Esophagus squamous epithelium (tissue), 5 donors: ENCODE data around the gene PALD1. TPM values are rescaled to one million over a fixed set of nuclear protein-coding genes. Genes with fewer than 3 reads are reported as not detected.

ENCODE experiments used
- DNase-seq: peaks from one replicate; lab custom pipeline; 2025; lab: John Stamatoyannopoulos, UW
- H3K27ac ChIP-seq, 4 donors: fragments of 200-600 bp; sonication (generic); one replicate each; pipeline ENCODE4 v1.5.1; 2016 to 2019; ENCODE audit warnings: mild to moderate bottlenecking in 1 of 4
- H3K27me3 ChIP-seq, 4 donors: fragments of 200-600 bp; sonication (generic); 1 replicate in 3 of 4; 2 replicates in 1 of 4; pipeline versions ENCODE4 v1.5.1 to v1.6.0; 2017 to 2021; ENCODE audit warnings: antibody characterized with exemption in 1 of 4
- H3K36me3 ChIP-seq, 3 donors: fragments of 200-600 bp; sonication (generic); one replicate each; pipeline ENCODE4 v1.5.1; 2016 to 2019
- H3K4me1 ChIP-seq, 3 donors: fragments of 200-600 bp; sonication (generic); one replicate each; pipeline ENCODE4 v1.5.1; 2017 to 2019
- H3K4me3 ChIP-seq, 4 donors: fragments of 200-600 bp; sonication (generic); 1 replicate in 3 of 4; 2 replicates in 1 of 4; pipeline ENCODE4 v1.5.1; 2016 to 2019; ENCODE audit warnings: mild to moderate bottlenecking in 2 of 4, moderate library complexity in 1 of 4
- H3K9me3 ChIP-seq, 3 donors: fragments of 200-600 bp; sonication (generic); one replicate each; pipeline ENCODE4 v1.5.1; 2016 to 2019
- POLR2A ChIP-seq, 4 donors: fragments of 450-650 bp; IDR thresholded peaks; one replicate each; pipeline ENCODE4 v1.6.1; 2017; ENCODE audit warnings: antibody characterized with exemption in 4 of 4, mild to moderate bottlenecking in 4 of 4, moderate library complexity in 3 of 4
- WGBS, 2 donors: methylation state at CpG; one replicate each; pipeline ENCODE4 v1.1.5; 2018; 5-methylcytosine and 5-hydroxymethylcytosine counted together
- intact Hi-C: fragments of 100-400 bp; cut with DNase I; formaldehyde crosslinking; loops from one replicate; pipeline ENCODE4 v1.15.0; 2022
- total RNA-seq, 4 donors: library from RNA; depleted of rRNA; stranded (reverse); fragments of >200 nt; gene quantifications; one replicate each; pipeline ENCODE4 v1.1.0, GENCODE V29; 2016
- TF ChIP-seq, protein P1 (sequence below), 6 experiments: fragments of 450-650 bp in 4 of 6; fragments of 200-600 bp in 2 of 6; sonication (generic) in 2 of 6; IDR thresholded peaks; one replicate each; pipeline ENCODE4 v1.5.1; 2016 to 2019; ENCODE audit warnings: antibody characterized with exemption in 6 of 6, mild to moderate bottlenecking in 4 of 6, moderate library complexity in 4 of 6
- donor health status: DM: yes; HTN: yes; CAD: no.

PALD1 gene
- total RNA-seq, 4 donors from 2014 or later = 2.6 to 11.3 (median 4.5) TPM

DNA sequence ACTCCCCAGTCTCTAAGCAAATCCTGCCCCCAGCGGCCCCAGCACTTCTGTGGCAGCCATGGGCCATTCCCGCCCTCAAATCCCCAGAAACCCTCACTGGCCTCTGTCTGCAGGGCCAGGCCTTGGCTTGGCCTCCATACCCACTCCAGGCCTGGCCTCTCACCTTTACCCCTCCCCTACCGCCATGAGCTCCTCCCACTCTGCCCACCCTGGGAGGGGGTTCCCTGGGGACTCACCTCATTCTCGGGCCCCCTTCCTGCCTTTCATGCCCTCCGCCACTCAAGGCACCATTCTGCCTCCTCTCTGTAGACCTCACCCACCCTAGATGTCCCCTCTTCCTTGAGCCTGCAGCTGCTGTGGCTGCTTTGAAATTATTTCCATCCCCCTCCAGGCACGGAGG, 83.0 kb downstream of the PALD1 start:
- Histone ChIP-seq H3K27ac (no peak overlapping the region), H3K4me3 (no peak overlapping the region), H3K4me1 (peaks cover 11 to 30% (median 18%) of the 10 kb centered on the region in 3 donors), H3K36me3 (no peaks in the 10 kb centered on the region), H3K9me3 (no peaks in the 10 kb centered on the region), H3K27me3 (no peaks in the 10 kb centered on the region)
- WGBS, 2 donors = 86 to 88% methylated on average over 6 of the region's 6 CpGs
- no peak for DNase-seq
- intact Hi-C loops = no loop called here
- no peak for TF ChIP-seq POLR2A (IDR thresholded peaks at IDR 0.05)
- TF ChIP-seq, protein P1, sequence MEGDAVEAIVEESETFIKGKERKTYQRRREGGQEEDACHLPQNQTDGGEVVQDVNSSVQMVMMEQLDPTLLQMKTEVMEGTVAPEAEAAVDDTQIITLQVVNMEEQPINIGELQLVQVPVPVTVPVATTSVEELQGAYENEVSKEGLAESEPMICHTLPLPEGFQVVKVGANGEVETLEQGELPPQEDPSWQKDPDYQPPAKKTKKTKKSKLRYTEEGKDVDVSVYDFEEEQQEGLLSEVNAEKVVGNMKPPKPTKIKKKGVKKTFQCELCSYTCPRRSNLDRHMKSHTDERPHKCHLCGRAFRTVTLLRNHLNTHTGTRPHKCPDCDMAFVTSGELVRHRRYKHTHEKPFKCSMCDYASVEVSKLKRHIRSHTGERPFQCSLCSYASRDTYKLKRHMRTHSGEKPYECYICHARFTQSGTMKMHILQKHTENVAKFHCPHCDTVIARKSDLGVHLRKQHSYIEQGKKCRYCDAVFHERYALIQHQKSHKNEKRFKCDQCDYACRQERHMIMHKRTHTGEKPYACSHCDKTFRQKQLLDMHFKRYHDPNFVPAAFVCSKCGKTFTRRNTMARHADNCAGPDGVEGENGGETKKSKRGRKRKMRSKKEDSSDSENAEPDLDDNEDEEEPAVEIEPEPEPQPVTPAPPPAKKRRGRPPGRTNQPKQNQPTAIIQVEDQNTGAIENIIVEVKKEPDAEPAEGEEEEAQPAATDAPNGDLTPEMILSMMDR (IDR thresholded peaks at IDR 0.05) = no peak

DNA sequence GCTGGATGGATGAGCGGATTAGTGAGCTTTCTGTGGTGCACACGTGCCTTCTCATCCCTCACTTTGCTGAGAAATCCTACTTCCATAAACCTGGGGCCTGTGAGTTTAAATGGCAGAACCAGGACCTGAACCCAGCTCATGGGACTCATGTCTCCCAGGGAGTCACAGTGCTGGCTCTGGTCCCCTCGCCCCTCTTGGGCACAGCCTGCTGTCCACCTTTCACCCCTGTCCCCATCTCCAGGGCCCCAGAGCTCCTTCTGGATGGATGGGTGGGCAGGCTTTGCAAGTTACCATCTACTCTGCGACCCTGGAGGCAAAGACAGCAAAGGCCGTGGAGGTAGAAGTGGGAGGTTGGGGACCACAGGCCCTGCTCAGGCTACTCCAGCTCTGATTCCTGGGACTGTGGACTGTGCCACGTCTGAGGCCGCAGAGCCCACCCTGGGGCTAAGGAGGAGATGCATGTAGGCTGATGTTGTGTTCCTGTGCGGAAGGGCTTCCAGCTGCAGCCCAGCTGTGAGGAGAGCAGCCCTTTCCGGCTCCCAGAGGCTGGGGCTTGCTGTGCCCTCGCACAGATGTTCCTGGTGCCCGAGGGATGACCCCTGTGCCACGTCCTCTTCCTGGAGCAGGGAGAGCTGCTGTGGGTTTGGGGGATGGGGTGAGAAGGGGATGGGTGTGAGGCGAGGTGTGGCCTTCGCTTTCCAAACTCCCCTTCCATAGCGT, 83.6 kb downstream of the PALD1 start:
- WGBS, 2 donors = 78 to 93% methylated on average over 4 to 6 of the region's 15 CpGs
- intact Hi-C loops = no loop called here

DNA sequence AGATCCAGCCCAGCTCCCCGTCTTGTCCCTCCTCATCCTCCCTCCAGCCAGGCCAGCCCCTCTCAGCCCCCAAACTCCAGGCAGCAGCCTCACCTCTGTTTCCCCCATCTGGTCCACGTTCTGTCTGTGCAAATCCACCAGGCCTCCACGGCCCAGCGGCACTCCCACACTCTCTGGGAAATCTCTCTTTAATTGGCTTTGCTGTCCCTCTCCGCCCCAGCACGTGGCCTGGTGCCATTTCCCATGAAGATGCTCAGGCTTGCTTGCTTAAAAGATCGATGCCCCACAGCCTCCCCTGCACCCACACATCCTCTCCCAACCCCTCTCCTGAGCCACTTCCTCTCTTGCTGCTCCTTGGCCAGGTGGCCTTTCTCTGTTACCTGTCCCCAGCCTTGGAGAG, 84.7 kb downstream of the PALD1 start:
- 64 to 72% methylated on average over 7 of the region's 7 CpGs for WGBS, 2 donors
- no peak for DNase-seq
- H3K4me3 ChIP-seq = no peak overlapping the region
- no peak overlapping the region for H3K27ac ChIP-seq
- TF ChIP-seq, protein P1 (IDR thresholded peaks at IDR 0.05) = no peak
- no peak for TF ChIP-seq POLR2A (IDR thresholded peaks at IDR 0.05)
- H3K36me3 ChIP-seq = no peaks in the 10 kb centered on the region
- no peaks in the 10 kb centered on the region for H3K9me3 ChIP-seq
- intact Hi-C loops = no loop called here
- H3K27me3 ChIP-seq = no peaks in the 10 kb centered on the region
- peaks cover 11 to 30% (median 18%) of the 10 kb centered on the region in 3 donors for H3K4me1 ChIP-seq

More for the DNA sequence above, 83.6 kb downstream of the PALD1 start:
- no peak for TF ChIP-seq POLR2A (IDR thresholded peaks at IDR 0.05)
- Histone ChIP-seq H3K27me3 (no peaks in the 10 kb centered on the region), H3K9me3 (no peaks in the 10 kb centered on the region), H3K36me3 (no peaks in the 10 kb centered on the region), H3K4me1 (peaks cover 11 to 30% (median 18%) of the 10 kb centered on the region in 3 donors), H3K27ac (no peak overlapping the region), H3K4me3 (no peak overlapping the region)
- no peak for DNase-seq

DNA sequence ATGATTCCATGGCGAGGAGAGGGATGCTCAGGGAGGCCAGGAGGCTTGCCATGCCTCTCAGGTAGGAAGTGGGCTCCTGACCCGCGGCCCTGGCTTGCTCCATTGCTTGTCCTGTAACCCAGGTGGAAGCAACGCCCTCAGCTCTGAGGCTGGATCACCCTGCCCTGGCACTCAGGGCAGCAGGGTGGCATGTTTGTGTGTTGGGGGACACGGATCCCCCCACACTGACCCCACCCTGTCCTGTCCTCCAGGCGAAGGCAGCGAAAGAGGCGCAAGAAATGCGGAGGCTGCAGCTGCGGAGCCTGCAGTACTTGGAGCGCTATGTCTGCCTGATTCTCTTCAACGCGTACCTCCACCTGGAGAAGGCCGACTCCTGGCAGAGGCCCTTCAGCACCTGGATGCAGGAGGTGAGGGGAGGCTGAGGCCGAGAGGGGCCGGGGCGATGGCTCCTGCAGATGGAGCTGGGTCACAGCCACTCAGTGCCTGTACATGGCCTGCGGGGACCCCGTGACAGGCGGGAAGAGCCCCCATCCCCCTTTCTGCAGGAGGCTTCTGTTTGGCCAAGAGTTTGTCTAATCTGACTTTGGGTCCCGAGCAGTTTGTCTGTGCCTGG, 85.7 kb downstream of the PALD1 start:
- no peak for TF ChIP-seq POLR2A (IDR thresholded peaks at IDR 0.05)
- TF ChIP-seq, protein P1 (IDR thresholded peaks at IDR 0.05) = no peak
- no peak overlapping the region for H3K27ac ChIP-seq
- H3K36me3 ChIP-seq = peaks cover 0 to 7% (median 0%) of the 10 kb centered on the region in 3 donors
- 92 to 99% methylated on average over 10 to 13 of the region's 21 CpGs for WGBS, 2 donors
- intact Hi-C loops = no loop called here
- H3K27me3 ChIP-seq = no peaks in the 10 kb centered on the region
- no peaks in the 10 kb centered on the region for H3K9me3 ChIP-seq
- peaks cover 7 to 24% (median 14%) of the 10 kb centered on the region in 3 donors for H3K4me1 ChIP-seq
- H3K4me3 ChIP-seq = no peak overlapping the region
- DNase-seq = no peak

DNA sequence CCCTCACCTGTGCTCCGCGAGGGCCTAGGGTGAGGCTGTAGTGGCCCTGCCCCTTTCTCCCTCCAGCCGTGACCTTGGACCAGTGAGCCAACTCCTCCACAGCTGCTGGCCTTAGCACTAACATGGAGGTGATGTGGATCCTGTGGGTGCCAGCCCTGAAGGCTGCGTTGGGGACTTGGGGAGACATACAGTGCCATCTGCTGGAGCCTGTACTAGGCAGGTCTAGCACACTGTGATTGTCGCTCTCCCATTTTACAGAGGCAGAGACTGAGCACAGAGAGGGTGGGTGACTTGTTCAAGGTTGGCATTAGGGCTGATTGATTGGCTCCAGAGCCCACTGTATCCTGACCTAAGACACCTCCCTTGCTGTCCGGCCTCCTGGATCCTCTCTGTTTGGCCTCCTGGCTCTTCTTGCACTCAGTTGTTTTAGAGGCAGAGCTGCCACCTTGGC, 86.4 kb downstream of the PALD1 start:
- no peak for TF ChIP-seq POLR2A (IDR thresholded peaks at IDR 0.05)
- TF ChIP-seq, protein P1 (IDR thresholded peaks at IDR 0.05) = no peak
- Histone ChIP-seq H3K36me3 (peaks cover 0 to 11% (median 0%) of the 10 kb centered on the region in 3 donors), H3K27ac (no peak overlapping the region), H3K27me3 (no peaks in the 10 kb centered on the region), H3K4me1 (peaks cover 7 to 17% (median 8%) of the 10 kb centered on the region in 3 donors), H3K9me3 (no peaks in the 10 kb centered on the region), H3K4me3 (no peak overlapping the region)
- 90 to 96% methylated on average over 4 to 5 of the region's 6 CpGs for WGBS, 2 donors
- intact Hi-C loops = no loop called here
- DNase-seq = no peak
